ENCODE data around the gene SMAD4. TPM values are rescaled to one million over a fixed set of nuclear protein-coding genes. Genes with fewer than 3 reads are reported as not detected.
"Not testable (repeated sequence)": the region's sequence is repeated elsewhere in the genome, so short reads cannot be mapped to it uniquely, and the experiment has no call there.

Gene SMAD4
- total and polyA plus RNA-seq, 2 experiments from 2014 or later, result 41.9 to 103 TPM

DNA sequence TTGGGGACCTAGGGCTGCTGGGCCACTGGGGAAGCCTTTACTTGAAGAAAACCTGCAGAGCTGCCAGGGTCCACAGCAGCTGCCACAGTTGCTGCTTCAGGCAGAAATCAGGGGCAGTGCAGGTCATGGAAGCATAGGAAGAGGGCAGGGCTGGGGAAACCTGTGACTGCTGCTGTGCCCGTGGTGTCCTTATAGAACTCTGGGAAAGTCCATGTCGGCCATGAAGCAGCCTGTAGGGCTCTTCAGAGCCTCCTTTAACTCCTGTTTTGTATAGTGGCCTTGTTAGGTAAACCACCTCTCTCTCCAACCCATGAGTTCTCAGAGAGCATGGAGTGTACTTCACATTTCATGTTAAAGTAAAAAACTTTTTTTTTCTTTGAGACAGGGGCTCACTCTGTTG is 62.1 kb downstream of the SMAD4 start (continued):
- TF ChIP-seq, protein P1, sequence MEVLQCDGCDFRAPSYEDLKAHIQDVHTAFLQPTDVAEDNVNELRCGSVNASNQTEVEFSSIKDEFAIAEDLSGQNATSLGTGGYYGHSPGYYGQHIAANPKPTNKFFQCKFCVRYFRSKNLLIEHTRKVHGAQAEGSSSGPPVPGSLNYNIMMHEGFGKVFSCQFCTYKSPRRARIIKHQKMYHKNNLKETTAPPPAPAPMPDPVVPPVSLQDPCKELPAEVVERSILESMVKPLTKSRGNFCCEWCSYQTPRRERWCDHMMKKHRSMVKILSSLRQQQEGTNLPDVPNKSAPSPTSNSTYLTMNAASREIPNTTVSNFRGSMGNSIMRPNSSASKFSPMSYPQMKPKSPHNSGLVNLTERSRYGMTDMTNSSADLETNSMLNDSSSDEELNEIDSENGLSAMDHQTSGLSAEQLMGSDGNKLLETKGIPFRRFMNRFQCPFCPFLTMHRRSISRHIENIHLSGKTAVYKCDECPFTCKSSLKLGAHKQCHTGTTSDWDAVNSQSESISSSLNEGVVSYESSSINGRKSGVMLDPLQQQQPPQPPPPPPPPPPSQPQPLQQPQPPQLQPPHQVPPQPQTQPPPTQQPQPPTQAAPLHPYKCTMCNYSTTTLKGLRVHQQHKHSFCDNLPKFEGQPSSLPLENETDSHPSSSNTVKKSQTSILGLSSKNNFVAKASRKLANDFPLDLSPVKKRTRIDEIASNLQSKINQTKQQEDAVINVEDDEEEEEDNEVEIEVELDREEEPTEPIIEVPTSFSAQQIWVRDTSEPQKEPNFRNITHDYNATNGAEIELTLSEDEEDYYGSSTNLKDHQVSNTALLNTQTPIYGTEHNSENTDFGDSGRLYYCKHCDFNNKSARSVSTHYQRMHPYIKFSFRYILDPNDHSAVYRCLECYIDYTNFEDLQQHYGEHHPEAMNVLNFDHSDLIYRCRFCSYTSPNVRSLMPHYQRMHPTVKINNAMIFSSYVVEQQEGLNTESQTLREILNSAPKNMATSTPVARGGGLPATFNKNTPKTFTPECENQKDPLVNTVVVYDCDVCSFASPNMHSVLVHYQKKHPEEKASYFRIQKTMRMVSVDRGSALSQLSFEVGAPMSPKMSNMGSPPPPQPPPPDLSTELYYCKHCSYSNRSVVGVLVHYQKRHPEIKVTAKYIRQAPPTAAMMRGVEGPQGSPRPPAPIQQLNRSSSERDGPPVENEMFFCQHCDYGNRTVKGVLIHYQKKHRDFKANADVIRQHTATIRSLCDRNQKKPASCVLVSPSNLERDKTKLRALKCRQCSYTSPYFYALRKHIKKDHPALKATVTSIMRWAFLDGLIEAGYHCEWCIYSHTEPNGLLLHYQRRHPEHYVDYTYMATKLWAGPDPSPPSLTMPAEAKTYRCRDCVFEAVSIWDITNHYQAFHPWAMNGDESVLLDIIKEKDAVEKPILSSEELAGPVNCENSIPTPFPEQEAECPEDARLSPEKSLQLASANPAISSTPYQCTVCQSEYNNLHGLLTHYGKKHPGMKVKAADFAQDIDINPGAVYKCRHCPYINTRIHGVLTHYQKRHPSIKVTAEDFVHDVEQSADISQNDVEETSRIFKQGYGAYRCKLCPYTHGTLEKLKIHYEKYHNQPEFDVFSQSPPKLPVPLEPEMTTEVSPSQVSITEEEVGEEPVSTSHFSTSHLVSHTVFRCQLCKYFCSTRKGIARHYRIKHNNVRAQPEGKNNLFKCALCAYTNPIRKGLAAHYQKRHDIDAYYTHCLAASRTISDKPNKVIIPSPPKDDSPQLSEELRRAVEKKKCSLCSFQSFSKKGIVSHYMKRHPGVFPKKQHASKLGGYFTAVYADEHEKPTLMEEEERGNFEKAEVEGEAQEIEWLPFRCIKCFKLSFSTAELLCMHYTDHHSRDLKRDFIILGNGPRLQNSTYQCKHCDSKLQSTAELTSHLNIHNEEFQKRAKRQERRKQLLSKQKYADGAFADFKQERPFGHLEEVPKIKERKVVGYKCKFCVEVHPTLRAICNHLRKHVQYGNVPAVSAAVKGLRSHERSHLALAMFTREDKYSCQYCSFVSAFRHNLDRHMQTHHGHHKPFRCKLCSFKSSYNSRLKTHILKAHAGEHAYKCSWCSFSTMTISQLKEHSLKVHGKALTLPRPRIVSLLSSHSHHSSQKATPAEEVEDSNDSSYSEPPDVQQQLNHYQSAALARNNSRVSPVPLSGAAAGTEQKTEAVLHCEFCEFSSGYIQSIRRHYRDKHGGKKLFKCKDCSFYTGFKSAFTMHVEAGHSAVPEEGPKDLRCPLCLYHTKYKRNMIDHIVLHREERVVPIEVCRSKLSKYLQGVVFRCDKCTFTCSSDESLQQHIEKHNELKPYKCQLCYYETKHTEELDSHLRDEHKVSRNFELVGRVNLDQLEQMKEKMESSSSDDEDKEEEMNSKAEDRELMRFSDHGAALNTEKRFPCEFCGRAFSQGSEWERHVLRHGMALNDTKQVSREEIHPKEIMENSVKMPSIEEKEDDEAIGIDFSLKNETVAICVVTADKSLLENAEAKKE (CRISPR knock-in tag; IDR thresholded peaks at IDR 0.05), result no peak
- no peak for TF ChIP-seq POLR2AphosphoS5 (IDR thresholded peaks at IDR 0.05; ENCODE audit: low read depth)
- no peak for TF ChIP-seq JUNB (IDR thresholded peaks at IDR 0.05; ENCODE audit: unreplicated experiment)
- no peak for TF ChIP-seq ZNF331 (CRISPR knock-in tag; IDR thresholded peaks at IDR 0.05; ENCODE audit: low read depth)
- no peak for TF ChIP-seq EZH2 (IDR thresholded peaks at IDR 0.05; ENCODE audit: low read depth, unreplicated experiment)
- no peak for TF ChIP-seq CREB1 (CRISPR knock-in tag; IDR thresholded peaks at IDR 0.05; ENCODE audit: low read depth)
- TF ChIP-seq NANOG (IDR thresholded peaks at IDR 0.05; ENCODE audit: borderline replicate concordance), result no peak

GRCh38 chr18:51092967-51093366 is 63.0 kb downstream of the SMAD4 start:
- not testable (repeated sequence) for H2AFZ ChIP-seq; H3K27ac ChIP-seq (ENCODE audit: low read depth)

More at GRCh38 chr18:51092967-51093366, 63.0 kb downstream of the SMAD4 start:
- not testable (repeated sequence) for H3K27me3 Mint-ChIP-seq (ENCODE audit: insufficient read depth, low read depth, poor library complexity); H3K27me3 ChIP-seq (ENCODE audit: insufficient read depth); H3K27ac Mint-ChIP-seq; H3K4me1 Mint-ChIP-seq; H3K79me2 ChIP-seq (replicated peaks; ENCODE audit: insufficient read depth); H3K4me3 Mint-ChIP-seq; H3K4me3 ChIP-seq; H3K9me2 ChIP-seq (ENCODE audit: insufficient read depth); DNase-seq (ENCODE audit: low spot score); H3K4me1 ChIP-seq (ENCODE audit: insufficient read depth); H4K20me1 ChIP-seq (replicated peaks; ENCODE audit: insufficient read depth); H3K4me2 ChIP-seq; ATAC-seq; H3F3A ChIP-seq (replicated peaks; ENCODE audit: low read depth); H3K36me3 ChIP-seq (ENCODE audit: insufficient read depth)
- peaks cover 15% of the 10 kb centered on the region for H3K9me3 Mint-ChIP-seq
- H3K36me3 Mint-ChIP-seq (ENCODE audit: low read depth), result peaks cover 16% of the 10 kb centered on the region; the same call in 2 of the 3 replicates
